Activated CD4-positive, alpha-beta T cell treated with anti-CD3 and anti-CD28 coated beads for 1 hour (primary cell): ENCODE results near the gene TACR1.

Experiments used
- DNase-seq: peaks from one replicate; pipeline ENCODE4 v3.0.0-alpha.2; 2020

Gene TACR1

DNA sequence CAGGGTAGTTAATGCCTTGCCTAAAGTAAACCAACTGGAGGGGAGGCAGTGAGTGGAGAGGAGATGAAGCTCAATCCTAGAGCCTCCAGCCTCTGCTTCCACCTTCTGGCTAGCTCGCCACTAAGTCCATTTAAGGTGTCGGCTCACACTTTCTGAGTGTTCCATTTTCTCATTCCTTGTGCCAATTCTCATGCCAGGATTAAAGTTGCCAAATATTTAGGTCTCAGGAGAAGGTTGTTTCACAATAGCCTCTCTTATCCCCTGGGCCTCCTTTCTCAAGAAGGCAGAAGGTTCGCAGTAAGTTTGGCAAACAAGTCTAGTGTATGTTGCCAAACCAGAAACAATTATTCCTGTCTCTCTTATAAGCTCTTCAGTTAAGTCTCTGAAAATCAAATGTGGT lies 57.2 kb downstream of the TACR1 start:
- no peak for DNase-seq

DNA sequence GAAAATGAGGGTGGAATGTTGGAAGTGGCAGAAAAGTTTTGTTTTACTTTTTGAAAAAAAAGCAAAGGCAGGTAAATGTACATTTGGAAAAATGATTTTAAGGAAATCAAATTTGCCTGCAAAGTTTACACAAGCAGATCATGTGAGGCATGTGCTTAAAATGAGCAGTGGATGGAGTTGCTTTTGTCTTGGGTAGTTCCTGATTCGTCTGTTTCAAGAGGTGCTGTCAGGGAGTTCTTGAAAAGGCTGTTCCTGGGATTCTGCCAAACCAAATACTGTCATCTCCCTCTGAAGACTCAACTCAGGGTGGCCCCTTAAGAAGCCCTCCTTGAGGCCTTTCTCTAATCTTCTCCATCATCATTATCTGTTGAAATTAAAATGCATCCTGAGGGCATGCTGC lies 59.0 kb downstream of the TACR1 start:
- DNase-seq, result no peak

DNA sequence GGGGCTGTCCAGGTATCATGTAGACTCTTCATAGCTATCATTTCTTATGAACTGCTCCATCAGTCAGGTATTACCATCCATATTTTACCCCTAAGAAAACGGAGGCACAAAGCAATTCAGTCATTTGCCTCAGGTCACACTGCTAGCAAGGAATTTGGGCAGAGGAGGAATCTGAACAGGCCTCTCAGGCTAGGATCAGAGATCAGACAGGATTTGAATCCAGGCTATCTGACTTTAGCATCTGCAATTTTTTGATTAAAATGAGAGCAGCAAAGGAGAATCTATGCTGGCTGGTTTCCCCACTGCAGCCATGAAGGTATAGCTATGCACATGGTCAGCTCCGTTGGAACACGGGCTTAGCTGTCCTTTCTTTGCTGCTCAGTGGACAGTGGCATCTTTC lies 60.1 kb downstream of the TACR1 start:
- DNase-seq, result no peak

DNA sequence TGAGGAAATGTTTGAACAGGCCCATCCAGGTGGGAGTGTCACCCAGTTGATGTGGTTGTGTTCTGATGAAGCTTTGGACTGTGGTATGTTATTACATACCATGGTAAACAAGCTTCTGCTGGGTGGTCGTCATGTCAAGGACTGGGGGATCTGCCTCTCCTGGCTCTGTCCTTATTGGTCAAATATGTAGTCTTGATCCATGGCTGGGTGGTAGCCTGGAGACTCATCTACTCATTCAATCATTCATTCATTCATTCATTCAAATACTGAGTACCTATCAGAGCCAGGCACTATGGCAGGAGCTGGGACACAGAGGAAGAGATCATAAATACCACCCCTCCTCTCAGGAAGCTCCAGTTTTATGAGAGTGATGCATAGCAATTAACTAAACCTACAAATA lies 60.8 kb downstream of the TACR1 start:
- DNase-seq, result no peak

DNA sequence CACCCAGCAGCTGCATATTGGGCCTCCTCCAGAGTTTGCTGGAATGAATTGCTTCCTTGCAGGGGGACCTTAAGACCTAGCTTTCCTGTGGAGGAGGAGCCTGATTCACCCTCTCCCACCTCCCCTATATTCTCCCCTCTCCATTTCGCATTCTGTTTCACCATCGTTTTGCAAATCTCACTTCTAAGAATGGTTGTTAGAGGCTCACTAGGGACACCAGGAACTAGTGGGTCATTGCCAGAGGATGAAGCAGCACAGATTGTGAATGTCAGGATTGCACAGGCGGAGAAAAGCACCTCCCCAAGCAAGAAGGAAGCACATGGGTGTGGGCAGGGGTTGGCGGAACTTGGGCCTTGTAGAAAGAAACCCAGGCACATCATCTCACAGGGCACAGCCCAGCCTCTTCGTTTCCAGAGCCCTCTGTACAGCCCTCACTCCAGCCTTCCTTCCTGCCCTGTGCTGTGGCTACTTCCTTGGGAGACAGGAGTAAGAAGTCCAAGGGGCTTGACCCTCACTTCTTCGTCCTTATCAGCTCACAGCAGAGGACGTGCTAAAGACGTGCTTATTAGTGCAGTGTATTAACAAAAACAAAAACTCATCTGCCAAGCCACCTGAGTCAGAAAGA lies 63.4 kb downstream of the TACR1 start:
- no peak for DNase-seq

DNA sequence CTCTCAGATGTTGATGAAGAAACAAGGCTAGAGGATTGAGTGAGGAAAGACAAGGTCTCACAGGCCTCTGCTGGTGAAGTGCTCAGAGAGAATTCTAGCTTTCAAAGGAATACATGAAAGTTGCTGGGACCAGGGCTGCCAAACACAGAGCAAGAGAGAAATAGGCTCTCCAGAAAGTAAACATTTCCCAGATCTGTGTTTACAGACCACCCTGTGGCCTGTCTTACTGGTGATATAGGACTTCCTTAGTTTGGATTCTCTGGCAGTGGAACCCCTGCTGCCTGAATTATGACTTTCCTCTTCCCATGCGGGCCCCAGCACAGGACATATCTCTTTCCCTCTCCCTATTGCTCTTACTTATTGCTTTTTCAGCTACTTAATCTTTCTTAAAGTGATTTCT lies 64.5 kb downstream of the TACR1 start:
- DNase-seq, result no peak

DNA sequence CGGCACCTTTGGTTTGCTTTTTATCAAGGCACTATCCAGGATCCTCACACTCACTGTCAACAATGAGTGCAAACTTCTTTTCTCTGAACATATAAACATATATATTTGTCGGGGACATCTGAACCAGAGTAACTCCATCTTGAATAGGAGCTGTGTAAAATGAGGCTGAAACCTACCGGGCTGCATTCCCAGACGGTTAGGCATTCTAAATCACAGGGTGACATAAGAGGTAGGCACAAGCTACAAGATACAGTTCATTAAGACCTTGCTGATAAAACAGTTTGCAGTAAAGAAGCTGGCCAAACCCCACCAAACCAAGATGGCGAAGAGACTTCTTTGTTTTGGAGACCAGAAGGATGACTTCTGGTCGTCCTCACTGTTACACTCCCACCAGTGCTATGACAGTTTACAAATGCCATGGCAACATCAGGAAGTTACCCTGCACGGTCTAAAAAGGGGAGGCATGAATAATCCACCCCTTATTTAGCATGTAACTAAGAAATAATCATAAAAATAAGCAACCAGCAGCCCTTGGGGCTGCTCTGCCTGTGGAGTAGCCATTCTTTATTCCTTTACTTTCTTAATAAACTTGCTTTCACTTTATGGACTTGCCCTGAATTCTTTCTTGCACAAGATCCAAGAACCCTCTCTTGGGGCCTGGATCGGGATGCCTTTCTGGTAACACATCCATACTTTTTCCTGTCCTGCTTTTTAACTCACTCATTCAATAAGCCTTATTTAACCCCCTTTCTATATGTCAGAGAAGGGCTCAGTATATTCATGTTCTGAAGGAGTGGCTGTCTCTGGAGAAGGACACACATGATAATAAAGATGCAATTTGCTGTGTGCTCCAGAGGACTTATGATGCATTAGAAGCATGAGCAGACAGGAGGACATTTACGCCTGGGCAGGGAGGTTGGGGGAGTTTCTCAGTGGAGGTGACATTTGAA lies 65.4 kb downstream of the TACR1 start:
- no peak for DNase-seq

DNA sequence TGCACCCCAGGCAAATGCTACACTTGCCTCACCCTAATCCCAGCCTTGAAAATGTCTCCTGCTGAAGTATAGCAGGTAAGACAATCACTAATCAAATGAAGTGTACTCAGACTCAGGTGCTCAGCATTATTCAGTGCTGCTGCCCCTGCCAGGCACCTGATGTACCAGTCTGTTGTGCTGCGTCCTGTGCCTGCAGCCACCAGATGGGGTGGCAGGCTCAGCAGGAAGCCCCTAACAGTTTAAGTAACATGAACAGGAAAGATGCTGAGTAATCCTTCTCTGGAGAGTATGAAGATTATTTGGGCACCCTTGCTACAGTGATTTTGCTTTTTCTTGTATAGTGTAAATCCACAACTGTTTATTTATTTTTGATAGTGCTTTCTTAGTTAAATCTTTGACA lies 69.1 kb downstream of the TACR1 start:
- no peak for DNase-seq

DNA sequence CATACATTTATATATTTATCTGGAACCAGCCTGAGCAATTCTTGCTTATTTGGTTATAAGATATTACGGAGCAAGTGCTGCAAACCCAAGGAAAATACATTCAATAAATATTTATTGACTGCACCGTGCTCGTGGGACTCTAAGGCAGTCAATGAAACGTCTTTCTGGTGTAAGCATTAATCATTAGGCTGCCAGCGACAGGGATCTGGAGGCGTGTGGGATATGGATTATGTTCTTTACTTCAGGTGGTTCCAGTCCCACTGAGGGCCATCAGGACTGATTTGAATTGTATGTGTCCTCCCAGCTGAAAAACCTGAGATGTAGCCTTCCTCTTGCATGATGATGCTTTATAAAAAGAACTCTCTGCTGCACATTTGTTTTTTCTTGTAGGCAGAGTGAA lies 75.4 kb downstream of the TACR1 start:
- DNase-seq, result no peak

DNA sequence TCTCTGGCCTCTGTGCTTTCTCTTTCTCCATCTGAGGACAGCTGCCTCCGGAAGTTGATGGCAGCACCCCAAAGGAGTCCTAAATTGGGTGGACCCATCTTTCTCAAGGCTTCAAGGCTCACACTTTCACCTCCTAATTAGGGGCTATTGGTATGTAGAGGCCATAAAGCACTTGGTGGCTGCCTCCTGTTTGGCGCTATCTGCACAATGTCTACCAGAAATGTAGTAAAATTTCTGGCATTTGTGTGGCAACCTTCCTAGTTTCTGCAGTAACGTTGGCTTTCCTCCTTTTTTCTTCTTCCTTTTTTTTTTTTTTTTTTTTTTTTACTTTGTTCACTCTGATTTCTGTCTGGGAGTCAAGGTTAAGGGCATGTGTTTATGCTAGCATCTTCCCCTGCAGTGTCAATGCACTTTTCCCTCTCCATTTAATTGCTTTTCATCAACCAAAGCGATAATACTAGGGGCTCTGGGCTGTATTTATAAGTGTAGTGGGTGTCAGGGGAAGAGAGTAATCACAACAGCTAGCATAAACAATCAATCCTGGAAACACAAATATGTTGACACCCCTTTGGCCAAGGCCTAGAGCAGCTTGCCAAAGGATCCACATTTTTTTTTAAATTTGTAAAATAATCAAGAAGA lies 86.0 kb downstream of the TACR1 start:
- no peak for DNase-seq

DNA sequence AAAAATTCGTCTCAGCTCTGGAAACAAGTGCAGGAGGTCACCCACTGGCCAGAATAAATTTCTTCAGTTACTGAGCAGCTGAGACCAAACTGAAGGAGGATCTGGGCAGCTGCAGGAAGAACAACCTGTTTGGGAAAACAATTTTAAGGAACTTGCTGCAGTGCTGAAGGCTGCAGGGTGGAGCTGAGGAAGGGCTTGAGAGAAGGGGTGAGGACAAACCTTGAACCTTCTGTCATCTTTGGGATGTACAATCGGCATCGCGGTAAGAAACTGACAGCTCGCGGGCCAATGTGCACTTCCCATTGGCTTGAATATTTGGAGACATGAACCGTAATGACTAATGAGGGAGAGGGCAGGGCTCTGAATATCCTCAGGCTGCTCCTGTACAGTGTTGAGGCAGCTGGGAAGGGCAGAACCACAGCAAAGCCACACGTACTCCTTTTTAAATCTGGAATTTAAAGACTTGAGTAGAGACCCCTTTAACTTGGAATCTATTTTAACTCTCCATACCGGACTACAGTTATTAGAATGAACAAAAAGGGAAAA lies 90.3 kb downstream of the TACR1 start:
- DNase-seq, result no peak

DNA sequence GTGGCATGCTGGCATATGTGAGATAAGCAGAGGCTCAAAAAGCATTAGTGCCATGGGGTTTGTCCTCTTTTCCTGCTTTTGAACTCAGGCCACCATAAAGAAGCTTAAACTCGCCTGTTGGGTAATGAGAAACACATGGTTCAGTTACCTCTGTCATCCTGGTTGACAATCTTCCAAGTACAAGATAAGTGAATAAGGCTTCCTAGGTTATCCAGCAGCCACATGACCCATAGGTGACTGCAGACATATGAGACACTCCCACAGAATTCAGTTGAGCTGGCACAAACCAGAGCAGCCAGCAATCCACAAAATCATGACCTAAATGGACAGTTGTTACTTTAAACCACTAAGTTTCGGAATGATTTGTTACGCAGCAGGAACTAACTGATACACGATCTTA lies 97.3 kb downstream of the TACR1 start:
- no peak for DNase-seq

DNA sequence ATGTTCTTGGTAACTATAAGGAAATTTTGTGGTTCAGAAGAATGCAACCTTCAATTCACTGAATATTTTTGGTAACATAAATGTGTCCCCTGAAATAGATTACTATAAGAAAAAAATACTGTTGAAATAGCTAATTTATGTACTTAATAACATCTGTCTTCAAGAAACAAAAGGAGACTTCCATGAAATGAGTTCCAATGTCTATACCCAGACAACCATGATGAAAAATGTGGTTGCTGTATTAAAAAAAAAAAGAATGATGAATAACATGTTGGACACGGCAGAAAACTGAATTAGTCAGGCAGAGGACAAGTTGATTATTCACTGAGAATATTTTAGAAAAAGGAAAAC lies 98.5 kb downstream of the TACR1 start:
- no peak for DNase-seq

DNA sequence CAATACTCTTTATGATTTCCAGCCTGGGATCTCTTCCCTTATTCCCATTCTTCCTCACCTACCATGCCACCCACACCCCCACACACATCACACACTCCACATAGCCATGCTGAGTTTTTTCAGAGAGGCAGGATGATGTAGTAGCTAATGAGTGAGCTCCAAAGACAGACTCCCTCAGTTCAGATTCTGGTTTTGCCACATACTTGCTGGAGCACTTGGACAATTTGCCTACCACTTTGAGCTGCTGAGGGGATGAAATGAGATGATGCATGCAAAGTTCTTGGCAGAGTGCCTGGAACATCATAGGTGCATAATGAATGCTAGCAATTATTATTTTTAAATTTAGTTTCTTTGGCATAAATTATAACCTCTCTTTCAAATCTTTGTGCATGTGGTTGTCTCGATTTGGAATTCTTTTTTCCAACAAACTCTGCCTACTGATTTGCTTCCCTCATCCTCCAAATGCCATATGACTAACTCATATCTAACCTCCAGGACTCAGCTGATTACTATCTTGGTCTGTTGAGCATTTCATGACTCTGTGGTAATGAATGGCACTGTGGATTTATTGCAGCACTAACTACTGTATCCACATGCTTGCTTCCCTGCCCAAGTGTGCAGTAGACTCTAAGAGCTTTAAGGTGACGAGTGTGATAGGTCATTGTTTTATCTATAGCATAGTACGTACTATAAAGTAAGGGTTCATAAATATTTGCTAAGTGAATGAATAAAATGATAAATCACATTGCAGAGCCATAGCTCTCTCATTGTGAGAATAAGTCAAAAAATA lies 99.1 kb downstream of the TACR1 start:
- DNase-seq, result no peak

DNA sequence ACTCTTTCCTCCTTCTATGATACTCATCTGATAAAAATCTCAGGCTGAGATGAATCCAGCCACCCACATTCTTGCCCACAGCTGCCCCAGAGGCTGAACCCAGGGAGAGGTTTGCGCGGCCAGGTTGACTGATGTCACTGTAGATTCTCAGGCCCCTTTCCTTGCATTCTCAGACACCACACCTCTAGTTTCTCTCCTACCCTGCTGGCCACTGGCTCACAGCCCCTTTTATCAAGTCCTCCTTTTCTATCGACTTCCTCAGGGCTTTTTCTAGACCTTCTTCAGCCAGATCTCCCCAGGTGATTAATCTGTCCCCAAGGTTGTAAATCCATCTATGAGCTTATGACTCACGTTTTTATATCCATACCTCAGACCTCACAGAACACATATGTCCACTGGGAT lies 99.8 kb downstream of the TACR1 start:
- DNase-seq, result no peak

DNA sequence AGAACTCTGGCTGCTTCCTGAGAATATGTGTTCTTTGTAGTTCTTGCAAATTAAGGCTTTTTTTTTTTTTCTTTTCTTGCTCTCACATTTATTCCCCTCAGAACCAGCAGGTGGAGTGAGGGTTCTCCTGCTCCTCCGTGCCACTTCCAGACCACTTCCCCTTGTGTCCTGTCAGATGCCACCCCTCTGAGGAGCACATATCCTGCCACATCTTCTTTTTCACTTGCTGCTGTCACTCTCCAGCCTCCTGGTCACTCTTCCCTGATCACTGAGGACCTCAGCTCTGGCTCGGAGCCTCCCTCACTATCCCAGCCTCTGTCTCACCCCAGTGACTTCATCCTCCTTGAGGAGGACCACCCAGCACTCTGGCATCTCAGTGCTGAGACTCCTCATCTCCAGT lies 100.5 kb downstream of the TACR1 start:
- no peak for DNase-seq

DNA sequence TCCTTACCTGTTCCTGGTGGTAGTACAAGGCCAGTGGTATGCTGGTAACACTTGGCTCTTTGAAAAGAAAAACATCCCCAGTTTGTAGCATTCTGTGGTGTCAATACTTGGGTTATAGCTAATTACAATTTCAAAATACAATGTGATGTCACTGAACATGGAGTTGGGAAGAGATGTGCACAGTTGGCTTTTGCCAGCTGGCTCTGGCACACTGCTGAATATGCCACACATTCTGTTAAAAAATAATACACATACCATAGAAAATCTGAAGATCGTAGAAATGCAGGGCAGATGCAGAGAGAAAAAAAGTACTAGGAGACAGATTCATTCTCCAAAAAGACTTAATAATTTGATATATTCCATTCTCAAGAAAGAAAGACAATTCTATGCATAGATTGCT lies 101.5 kb downstream of the TACR1 start:
- DNase-seq, result no peak

DNA sequence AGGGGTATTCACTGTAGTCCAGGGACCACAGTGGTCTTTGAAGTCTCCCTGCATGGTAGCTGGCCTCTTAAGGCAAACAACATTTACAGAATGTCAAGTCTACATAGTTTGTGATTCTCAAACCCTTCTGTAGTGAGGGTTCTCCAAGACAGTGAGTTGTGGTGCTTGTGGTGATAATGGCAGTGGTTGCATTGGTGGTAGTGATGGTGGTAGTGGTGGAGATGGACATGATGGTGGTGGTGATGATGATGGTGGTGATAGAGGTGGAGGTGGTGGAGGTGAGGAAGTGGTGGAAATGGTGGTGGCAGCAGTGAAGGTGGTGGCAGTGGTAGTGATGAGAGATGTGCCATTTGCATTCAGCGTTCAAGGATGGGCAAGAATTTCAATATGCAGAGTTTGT lies 104.9 kb downstream of the TACR1 start:
- no peak for DNase-seq

DNA sequence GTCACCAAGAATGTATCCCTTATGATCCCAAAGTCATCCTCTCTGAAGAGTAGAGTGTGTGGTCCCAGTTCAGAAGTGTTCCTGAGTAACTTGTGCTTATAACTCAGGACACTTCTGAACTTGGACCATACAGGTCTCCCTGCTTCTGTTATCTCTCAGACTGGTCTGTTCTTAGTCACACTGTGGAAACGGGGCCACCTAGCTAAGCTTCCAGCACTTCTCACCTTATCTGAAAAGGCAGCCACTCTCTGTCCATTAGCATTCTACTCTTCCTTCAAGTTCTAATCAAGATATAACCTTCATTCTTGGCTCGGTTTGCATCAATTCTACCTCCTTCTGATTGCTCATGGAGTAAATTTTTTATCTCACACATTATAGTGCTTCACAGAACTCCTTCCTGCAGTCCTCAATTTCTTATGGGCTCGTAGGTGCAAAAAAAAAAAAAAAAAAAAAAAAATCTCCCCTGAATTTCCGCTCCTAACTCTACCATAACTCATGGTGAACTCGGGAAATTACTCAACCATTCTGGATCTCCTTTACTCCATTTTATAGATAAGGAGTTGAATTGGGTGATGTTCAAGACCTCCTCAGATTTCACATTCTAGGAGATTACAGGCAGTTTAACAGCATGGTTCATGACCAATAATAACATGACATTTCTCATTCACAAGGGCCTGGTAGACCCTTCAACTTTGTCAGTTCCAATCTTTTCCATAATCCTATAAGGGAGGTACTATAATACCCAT lies 108.4 kb downstream of the TACR1 start:
- no peak for DNase-seq

DNA sequence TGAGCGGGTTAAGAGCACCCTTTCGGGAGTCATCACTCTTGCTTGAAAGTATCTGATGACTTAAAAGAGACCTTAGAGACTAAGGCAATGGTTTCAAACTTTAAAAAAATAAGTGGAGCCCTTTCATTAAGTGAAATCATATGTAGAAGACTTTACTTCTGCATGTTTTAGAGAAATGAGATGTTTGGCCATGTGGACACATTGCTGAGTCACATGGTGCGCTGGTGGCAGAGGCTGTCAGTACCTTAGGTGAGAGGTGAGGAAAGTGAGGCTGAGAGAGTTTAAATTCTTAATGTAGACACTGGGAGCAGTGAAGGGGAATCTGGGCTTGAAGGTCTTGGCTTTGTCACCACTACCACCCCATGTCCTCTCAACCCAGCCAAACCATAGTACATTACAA lies 109.8 kb downstream of the TACR1 start:
- DNase-seq, result no peak

DNA sequence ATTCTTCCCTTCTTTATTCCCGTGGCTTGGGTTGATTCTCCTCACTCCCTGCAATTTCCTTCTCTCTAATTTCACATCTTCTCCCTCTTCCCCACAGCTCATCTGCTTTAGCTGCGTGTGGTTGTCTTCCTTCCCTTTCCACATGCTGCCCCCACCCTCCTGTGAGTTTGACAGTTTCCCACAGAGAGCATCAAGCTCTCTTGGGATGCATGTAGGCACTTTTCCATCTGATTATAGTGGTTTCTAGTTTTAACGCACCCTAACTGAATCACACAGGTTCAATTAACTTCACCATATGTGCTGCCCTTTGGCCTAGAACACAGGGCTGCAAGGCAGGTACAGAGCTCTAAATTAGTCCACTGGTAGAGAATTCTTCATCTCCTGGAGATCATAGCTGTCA lies 110.5 kb downstream of the TACR1 start:
- DNase-seq, result no peak

DNA sequence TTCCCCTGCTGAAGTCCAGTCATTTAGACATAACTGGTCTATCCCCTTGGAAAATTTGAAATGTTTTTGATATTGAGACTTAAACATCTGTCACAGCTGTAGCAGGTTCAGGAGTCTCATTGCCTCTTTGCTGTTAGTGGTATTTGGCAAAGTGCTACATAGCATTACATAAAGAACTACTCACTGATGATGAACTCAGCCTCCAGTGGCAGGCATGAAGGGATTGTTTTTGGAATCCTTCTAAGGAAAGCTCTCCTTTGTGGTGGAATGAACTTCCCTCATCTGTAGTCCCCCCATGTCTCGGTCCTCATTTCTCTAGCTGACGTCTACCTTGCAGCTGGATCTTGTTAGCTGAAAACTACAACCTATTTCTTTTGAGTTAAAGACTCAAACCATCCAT lies 111.6 kb downstream of the TACR1 start:
- no peak for DNase-seq
